Endothelial cell of umbilical vein (primary cell): ENCODE results near the gene RAPGEF3. TPM values are rescaled to one million over a fixed set of nuclear protein-coding genes. Genes with fewer than 3 reads are reported as not detected.

Experiments used
- BruUV-seq: library from RNA; stranded (reverse); fragments of 400-500 nt; replicated peaks from 2 replicates; lab custom pipeline; 2021; lab: Mats Ljungman, UMichigan
- CTCF ChIA-PET: fragments of 300-600, 350-600 bp; sonication (Branson Sonifier 250); formaldehyde crosslinking; loops from one replicate; lab custom pipeline; 2021; ENCODE audit warnings: antibody characterized with exemption, inconsistent platforms; lab: Charles Lee
- POLR2A ChIA-PET: fragments of 300-600, 350-600 bp; sonication (Branson Sonifier 250); formaldehyde crosslinking; loops from one replicate; lab custom pipeline; 2021; ENCODE audit warnings: antibody characterized with exemption, inconsistent platforms; lab: Charles Lee
- DNase-seq: peaks from one replicate; pipeline ENCODE4 v3.0.0-alpha.2; 2011; ENCODE audit warnings: low read depth, low spot score
- FAIRE-seq: peaks from 2 replicates; lab custom pipeline; 2011; peaks lifted over from hg19 to GRCh38; lab: Jason Lieb, UNC
- H2AFZ ChIP-seq: 2 replicates; pipeline ENCODE4 v1.6.0; 2012; ENCODE audit warnings: low read depth, low read length, control low read depth, inconsistent platforms
- H3K27ac ChIP-seq: 2 replicates; pipeline ENCODE4 v1.5.1; 2011; ENCODE audit warnings: low read depth, mild to moderate bottlenecking, control low read depth, low read length, moderate library complexity; ENCODE audit not compliant: insufficient read depth
- H3K27me3 ChIP-seq, 2 experiments: 2 replicates each; pipeline versions ENCODE4 v1.6.0 to v1.6.1; 2011; ENCODE audit warnings: low read length in 2 of 2, mixed read lengths in 1 of 2; ENCODE audit not compliant: control insufficient read depth in 2 of 2, insufficient read depth in 2 of 2
- H3K36me3 ChIP-seq, 2 experiments: 2 replicates in 1 of 2; 3 replicates in 1 of 2; pipeline ENCODE4 v1.5.1; 2011; ENCODE audit warnings: low read length in 2 of 2, mild to moderate bottlenecking in 1 of 2, moderate library complexity in 1 of 2; ENCODE audit not compliant: control insufficient read depth in 2 of 2, insufficient read depth in 2 of 2; ENCODE audit errors: extremely low read depth in 1 of 2
- H3K4me1 ChIP-seq: 3 replicates; pipeline ENCODE4 v1.5.1; 2011; ENCODE audit warnings: mild to moderate bottlenecking, low read length; ENCODE audit not compliant: control insufficient read depth, insufficient read depth; ENCODE audit errors: extremely low read depth
- H3K4me2 ChIP-seq: 2 replicates; pipeline ENCODE4 v1.6.1; 2011; ENCODE audit warnings: low read length, control low read depth, mixed read lengths; ENCODE audit not compliant: insufficient read depth
- H3K4me3 ChIP-seq, 3 experiments: fragments of 200-600 bp in 1 of 3; sonication (generic), shearing (Covaris generic) in 1 of 3; replicated peaks in 1 of 3; 2 replicates each; pipeline ENCODE4 v1.5.1; 2011 to 2016; ENCODE audit warnings: control low read depth in 3 of 3, low read length in 3 of 3, mild to moderate bottlenecking in 2 of 3, inconsistent platforms in 1 of 3, low read depth in 1 of 3, moderate library complexity in 1 of 3; ENCODE audit not compliant: insufficient read depth in 1 of 3
- H3K79me2 ChIP-seq: 2 replicates; pipeline ENCODE4 v1.6.0; 2012; ENCODE audit warnings: low read length, inconsistent platforms; ENCODE audit not compliant: control insufficient read depth, insufficient read depth
- H3K9ac ChIP-seq: replicated peaks from 2 replicates; pipeline ENCODE3; 2011; ENCODE audit warnings: low read length, control low read depth; ENCODE audit not compliant: insufficient read depth; ENCODE audit errors: extremely low read depth
- H3K9me1 ChIP-seq: replicated peaks from 3 replicates; pipeline ENCODE4 v1.6.0; 2011; ENCODE audit warnings: mild to moderate bottlenecking, low read length; ENCODE audit not compliant: control insufficient read depth, insufficient read depth; ENCODE audit errors: extremely low read depth
- H3K9me3 ChIP-seq: replicated peaks from 2 replicates; pipeline ENCODE4 v1.5.1; 2012; ENCODE audit warnings: low read length, inconsistent platforms; ENCODE audit not compliant: control insufficient read depth, insufficient read depth
- H4K20me1 ChIP-seq: replicated peaks from 2 replicates; pipeline ENCODE3; 2011; ENCODE audit warnings: mild to moderate bottlenecking, low read length; ENCODE audit not compliant: control insufficient read depth, insufficient read depth; ENCODE audit errors: extremely low read depth
- EZH2 ChIP-seq: IDR thresholded peaks from 2 replicates; pipeline ENCODE4 v1.6.1; 2012; ENCODE audit warnings: borderline replicate concordance, low read depth, mild to moderate bottlenecking, moderate library complexity, low read length, inconsistent platforms; ENCODE audit not compliant: severe bottlenecking
- POLR2AphosphoS5 ChIP-seq: IDR thresholded peaks from 2 replicates; pipeline ENCODE4 v1.6.1; 2012; ENCODE audit warnings: low read depth, mild to moderate bottlenecking, control low read depth, low read length, moderate library complexity; ENCODE audit not compliant: insufficient read depth
- dilution Hi-C: fragments of 300-500 bp; cut with MboI; formaldehyde crosslinking; loops from one replicate; pipeline ENCODE4 v1.15.0; 2019; ENCODE audit warnings: low sequenced_read_pairs; ENCODE audit not compliant: extremely low pct_ligation_motif_present
- intact Hi-C: fragments of 100-400 bp; cut with micrococcal nuclease; formaldehyde crosslinking; loops from one replicate; pipeline ENCODE4 v1.10.0; 2022
- polyA plus RNA-seq, 4 experiments: library from polyadenylated mRNA; depleted of rRNA in 3 of 4; stranded (reverse) in 3 of 4; unstranded in 1 of 4; fragments of >200 nt; gene quantifications; 2 replicates each; pipeline versions ENCODE4 v1.2.1 to v1.2.3, GENCODE V29; 2011 to 2012; ENCODE audit warnings: missing spikeins in 1 of 4
- total RNA-seq: library from RNA; stranded (reverse); gene quantifications from 2 replicates; pipeline ENCODE4 v1.2.3, GENCODE V29; 2021
- TF ChIP-seq, protein P1 (sequence below), 2 donors: IDR thresholded peaks; 1 replicate in 1 of 2; 2 replicates in 1 of 2; pipeline ENCODE4 v1.5.1; 2011; ENCODE audit warnings: low read length in 2 of 2, mild to moderate bottlenecking in 2 of 2, moderate library complexity in 2 of 2, control low read depth in 1 of 2, inconsistent platforms in 1 of 2, low read depth in 1 of 2; ENCODE audit not compliant: insufficient read depth in 1 of 2; ENCODE audit errors: extremely low read depth in 1 of 2

The RAPGEF3 gene
- total and polyA plus RNA-seq, 2 donors (not counting 3 experiments of a cell fraction or from before 2014, with no cell fraction given): 34.5 to 55.1 TPM

GRCh38 chr12:47802312-47802711, 43.6 kb upstream of the RAPGEF3 start:
- Histone ChIP-seq H3K9me3 (no peaks in the 10 kb centered on the region), H3K79me2 (peaks cover 94% of the 10 kb centered on the region), H3K27ac (peak overlapping the region; percentile 19), H3K36me3 (peaks cover 20 to 33% of the 10 kb centered on the region in 2 experiments), H3K27me3 (no peaks in the 10 kb centered on the region), H3K9ac (peak overlapping the region; percentile 10), H3K4me3 (no peak overlapping the region), H3K4me2 (peak overlapping the region; percentile 8), H3K4me1 (peaks cover 63% of the 10 kb centered on the region), H3K9me1 (no peaks in the 10 kb centered on the region), H4K20me1 (peaks cover 6% of the 10 kb centered on the region), H2AFZ (no peak overlapping the region)
- CTCF ChIA-PET: interaction anchor here (0.7 to 15.8 kb wide), 19 partner anchors 8 to 816 kb away, joined by 3 to 427 read pairs (median 5); partner anchors contain the start of genes RAPGEF3 and SLC48A1
- TF ChIP-seq, protein P1, sequence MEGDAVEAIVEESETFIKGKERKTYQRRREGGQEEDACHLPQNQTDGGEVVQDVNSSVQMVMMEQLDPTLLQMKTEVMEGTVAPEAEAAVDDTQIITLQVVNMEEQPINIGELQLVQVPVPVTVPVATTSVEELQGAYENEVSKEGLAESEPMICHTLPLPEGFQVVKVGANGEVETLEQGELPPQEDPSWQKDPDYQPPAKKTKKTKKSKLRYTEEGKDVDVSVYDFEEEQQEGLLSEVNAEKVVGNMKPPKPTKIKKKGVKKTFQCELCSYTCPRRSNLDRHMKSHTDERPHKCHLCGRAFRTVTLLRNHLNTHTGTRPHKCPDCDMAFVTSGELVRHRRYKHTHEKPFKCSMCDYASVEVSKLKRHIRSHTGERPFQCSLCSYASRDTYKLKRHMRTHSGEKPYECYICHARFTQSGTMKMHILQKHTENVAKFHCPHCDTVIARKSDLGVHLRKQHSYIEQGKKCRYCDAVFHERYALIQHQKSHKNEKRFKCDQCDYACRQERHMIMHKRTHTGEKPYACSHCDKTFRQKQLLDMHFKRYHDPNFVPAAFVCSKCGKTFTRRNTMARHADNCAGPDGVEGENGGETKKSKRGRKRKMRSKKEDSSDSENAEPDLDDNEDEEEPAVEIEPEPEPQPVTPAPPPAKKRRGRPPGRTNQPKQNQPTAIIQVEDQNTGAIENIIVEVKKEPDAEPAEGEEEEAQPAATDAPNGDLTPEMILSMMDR (IDR thresholded peaks at IDR 0.05; ENCODE audit: extremely low read depth in 1 of 2, insufficient read depth in 1 of 2, low read depth in 1 of 2, low read length in 2 of 2): peak; percentile 48 to 58
- TF ChIP-seq EZH2: no peak
- intact Hi-C loops (loop anchor here (1.0 kb wide), 1 partner anchor 15 kb away; no protein-coding TSS in a partner anchor), dilution Hi-C loops (no loop called here)
- POLR2A ChIA-PET: interaction anchor here (1.2 to 1.8 kb wide), 3 partner anchors 11 to 36 kb away, joined by 3 to 9 read pairs (median 4); no protein-coding TSS in a partner anchor
- no TSS peak for BruUV-seq
- peak; percentile 31 for FAIRE-seq
- no peak for DNase-seq

GRCh38 chr12:47801904-47802246, 43.2 kb upstream of the RAPGEF3 start:
- no TSS peak for BruUV-seq
- H3K79me2 ChIP-seq: peaks cover 91% of the 10 kb centered on the region
- H3K27ac ChIP-seq: no peak overlapping the region
- FAIRE-seq (no peak), DNase-seq (peak; percentile 48)
- H3K4me3 ChIP-seq: no peak overlapping the region
- dilution Hi-C loops: no loop called here
- ChIA-PET CTCF (interaction anchor here (0.7 to 15.8 kb wide), 19 partner anchors 9 to 816 kb away, joined by 3 to 427 read pairs (median 5); partner anchors contain the start of genes RAPGEF3 and SLC48A1), POLR2A (interaction anchor here (1.2 to 1.8 kb wide), 3 partner anchors 11 to 37 kb away, joined by 3 to 9 read pairs (median 4); no protein-coding TSS in a partner anchor)
- H2AFZ ChIP-seq: no peak overlapping the region
- intact Hi-C loops: loop anchor here (1.0 kb wide), 3 partner anchors 7 to 35 kb away; no protein-coding TSS in a partner anchor
- H3K9ac ChIP-seq: peak overlapping the region; percentile 10
- peaks cover 22 to 37% of the 10 kb centered on the region in 2 experiments for H3K36me3 ChIP-seq
- H3K4me2 ChIP-seq: peak overlapping the region; percentile 8
- peaks cover 6% of the 10 kb centered on the region for H4K20me1 ChIP-seq
- no peaks in the 10 kb centered on the region for H3K27me3 ChIP-seq
- peaks cover 60% of the 10 kb centered on the region for H3K4me1 ChIP-seq
- no peaks in the 10 kb centered on the region for H3K9me3 ChIP-seq
- TF ChIP-seq POLR2AphosphoS5: peak; percentile 22
- TF ChIP-seq, protein P1 (IDR thresholded peaks at IDR 0.05; ENCODE audit: extremely low read depth in 1 of 2, insufficient read depth in 1 of 2, low read depth in 1 of 2, low read length in 2 of 2): no peak
- no peaks in the 10 kb centered on the region for H3K9me1 ChIP-seq
